MM.1S (cell line): ENCODE data around the gene ALDH1A2.

Experiments
- CTCF ChIP-seq: fragments of 300-600 bp; sonication (generic); IDR thresholded peaks from 2 replicates; pipeline ENCODE4 v1.5.1; 2016; ENCODE audit warnings: antibody characterized with exemption, low read length, mixed read lengths
- EZH2 ChIP-seq: fragments of 300-600 bp; sonication (generic); optimal IDR thresholded peaks from 2 replicates; pipeline ENCODE3; 2017; ENCODE audit warnings: low read depth, mild to moderate bottlenecking, antibody characterized with exemption, low read length, mixed read lengths

- TF ChIP-seq CTCF, result no peak
- TF ChIP-seq EZH2, result no peak
These were observed 108.4 kb downstream of the ALDH1A2 start for GRCh38 chr15:57957113-57957512.
